Memory B cell (primary cell): ENCODE measurements around the gene MAGEA2.
"Not testable (repeated sequence)": the region's sequence is repeated elsewhere in the genome, so short reads cannot be mapped to it uniquely, and the experiment has no call there.

Source experiments
- ATAC-seq: fragments of 150-1000 bp; cut with Tn5 transposase; 2 replicates; pipeline ENCODE4 v1.10.0; 2021; ENCODE audit warnings: low read depth, mild to moderate bottlenecking, moderate library complexity
- DNase-seq, 2 donors: peaks; one replicate each; pipeline ENCODE4 v3.0.0; 2022; ENCODE audit warnings: low spot score in 2 of 2
- H3K27ac Mint-ChIP-seq: one replicate; pipeline ENCODE4 v1.8.0; 2022; ENCODE audit warnings: mild to moderate bottlenecking, moderate library complexity, mixed read lengths
- H3K27me3 Mint-ChIP-seq: one replicate; pipeline ENCODE4 v1.8.0; 2022; ENCODE audit warnings: mixed read lengths
- H3K36me3 Mint-ChIP-seq: one replicate; pipeline ENCODE4 v1.8.0; 2022; ENCODE audit warnings: mild to moderate bottlenecking, mixed read lengths
- H3K4me1 Mint-ChIP-seq: one replicate; pipeline ENCODE4 v1.8.0; 2022; ENCODE audit warnings: mixed read lengths
- H3K4me3 Mint-ChIP-seq: one replicate; pipeline ENCODE4 v1.8.0; 2022; ENCODE audit warnings: mild to moderate bottlenecking, moderate library complexity, mixed read lengths
- H3K9me3 Mint-ChIP-seq: one replicate; pipeline ENCODE4 v1.8.0; 2022; ENCODE audit warnings: mixed read lengths

MAGEA2 gene

GRCh38 chrX:152734143-152734858, 19.3 kb downstream of the MAGEA2 start:
- not testable (repeated sequence) for H3K36me3 Mint-ChIP-seq, H3K27me3 Mint-ChIP-seq, H3K27ac Mint-ChIP-seq, ATAC-seq, H3K4me1 Mint-ChIP-seq, H3K9me3 Mint-ChIP-seq, DNase-seq, H3K4me3 Mint-ChIP-seq

- Mint-ChIP-seq H3K27ac (no peak within 1 kb of the TSS), H3K4me1 (no peaks in the 10 kb centered on the region), H3K36me3 (no peaks in the 10 kb centered on the region), H3K9me3 (no peaks in the 10 kb centered on the region), H3K4me3 (no peak within 1 kb of the TSS), H3K27me3 (no peaks in the 10 kb centered on the region)
- DNase-seq = no peak
- no peak for ATAC-seq
Measured at GRCh38 chrX:152733261-152733975, 20.2 kb downstream of the MAGEA2 start, which contains the start of the genes CSAG1 and MAGEA12. TSS of gene CSAG1 (minus strand) at chrX:152733721. CDS start at chrX:152732460, 1,261 bp downstream. TSS of gene MAGEA12 (plus strand) at chrX:152733757. CDS start at chrX:152736162, 2,405 bp downstream.

- ATAC-seq = no peak
- H3K4me3 Mint-ChIP-seq = no peak overlapping the region
- peaks cover 4% of the 10 kb centered on the region for H3K27me3 Mint-ChIP-seq
- DNase-seq = no peak
- H3K9me3 Mint-ChIP-seq = no peaks in the 10 kb centered on the region
- H3K36me3 Mint-ChIP-seq = no peaks in the 10 kb centered on the region
- no peaks in the 10 kb centered on the region for H3K4me1 Mint-ChIP-seq
- no peak overlapping the region for H3K27ac Mint-ChIP-seq
Measured at GRCh38 chrX:152725409-152725808, 28.2 kb downstream of the MAGEA2 start.

GRCh38 chrX:152713815-152714787, 39.5 kb downstream of the MAGEA2 start, which contains the start of gene MAGEA2B:
TSS of gene MAGEA2B (plus strand) at chrX:152714628. CDS start at chrX:152717107, 2,479 bp downstream.
- not testable (repeated sequence) for H3K36me3 Mint-ChIP-seq, H3K27ac Mint-ChIP-seq, H3K9me3 Mint-ChIP-seq, H3K4me3 Mint-ChIP-seq, H3K27me3 Mint-ChIP-seq, DNase-seq, H3K4me1 Mint-ChIP-seq, ATAC-seq

GRCh38 chrX:152713195-152713594, 40.4 kb downstream of the MAGEA2 start:
- H3K4me1 Mint-ChIP-seq, H3K4me3 Mint-ChIP-seq, H3K9me3 Mint-ChIP-seq, H3K36me3 Mint-ChIP-seq, H3K27ac Mint-ChIP-seq, H3K27me3 Mint-ChIP-seq, DNase-seq, ATAC-seq: not testable (repeated sequence)

- H3K4me1 Mint-ChIP-seq, ATAC-seq, H3K36me3 Mint-ChIP-seq, H3K27ac Mint-ChIP-seq, DNase-seq, H3K27me3 Mint-ChIP-seq, H3K9me3 Mint-ChIP-seq, H3K4me3 Mint-ChIP-seq: not testable (repeated sequence)
Measured at GRCh38 chrX:152709173-152709572, 44.5 kb downstream of the MAGEA2 start, which contains the start of gene CSAG2. TSS of gene CSAG2 (minus strand) at chrX:152709273. CDS start at chrX:152709112, 161 bp downstream.

GRCh38 chrX:152706500-152706899, 47.1 kb downstream of the MAGEA2 start:
- ATAC-seq, H3K9me3 Mint-ChIP-seq, H3K27me3 Mint-ChIP-seq, H3K4me1 Mint-ChIP-seq, DNase-seq, H3K4me3 Mint-ChIP-seq, H3K27ac Mint-ChIP-seq, H3K36me3 Mint-ChIP-seq: not testable (repeated sequence)

GRCh38 chrX:152700390-152700789, 53.3 kb downstream of the MAGEA2 start:
- not testable (repeated sequence) for H3K4me1 Mint-ChIP-seq, ATAC-seq, H3K4me3 Mint-ChIP-seq, H3K9me3 Mint-ChIP-seq, H3K36me3 Mint-ChIP-seq, H3K27me3 Mint-ChIP-seq, H3K27ac Mint-ChIP-seq
- DNase-seq = peak in 1 of 2 donors; percentile 8
